HUES64 (cell line): ENCODE data around the gene DNAJB11. TPM values are rescaled to one million over a fixed set of nuclear protein-coding genes. Genes with fewer than 3 reads are reported as not detected.
A peak's percentile ranks its signal among the peaks of the same experiment; 100 is the strongest.
"Not testable (repeated sequence)": the region's sequence is repeated elsewhere in the genome, so short reads cannot be mapped to it uniquely, and the experiment has no call there.

ENCODE experiments used
- H3K27ac ChIP-seq: 2 replicates; pipeline ENCODE4 v1.7.0; 2013; ENCODE audit warnings: low read depth, low read length, inconsistent platforms
- H3K27me3 ChIP-seq: 2 replicates; pipeline ENCODE4 v1.6.1; 2013; ENCODE audit warnings: mild to moderate bottlenecking, low read length; ENCODE audit not compliant: insufficient read depth
- H3K36me3 ChIP-seq: 2 replicates; pipeline ENCODE4 v1.6.1; 2013; ENCODE audit warnings: mild to moderate bottlenecking, low read length; ENCODE audit not compliant: insufficient read depth
- H3K4me1 ChIP-seq: 2 replicates; pipeline ENCODE4 v1.6.1; 2013; ENCODE audit warnings: mild to moderate bottlenecking, low read length, moderate library complexity; ENCODE audit not compliant: insufficient read depth
- H3K4me3 ChIP-seq: 2 replicates; pipeline ENCODE4 v1.5.1; 2013; ENCODE audit warnings: mild to moderate bottlenecking, low read length, moderate library complexity
- H3K9ac ChIP-seq: 2 replicates; pipeline ENCODE4 v1.6.1; 2013; ENCODE audit warnings: mild to moderate bottlenecking, low read depth, low read length
- H3K9me3 ChIP-seq: 2 replicates; pipeline ENCODE4 v1.6.1; 2013; ENCODE audit warnings: low read depth, low read length; ENCODE audit not compliant: insufficient read depth
- WGBS: fragments of 150-250, 120-280 bp; methylation state at CpG from one replicate; pipeline ENCODE4 v1.1.7; 2013; ENCODE audit warnings: missing lambda C conversion rate; 5-methylcytosine and 5-hydroxymethylcytosine counted together
- polyA plus RNA-seq, 2 experiments: library from polyadenylated mRNA; stranded (reverse); fragments of 50-300 nt; gene quantifications; one replicate each; pipeline ENCODE4 v1.2.3, GENCODE V29; 2013

DNAJB11 gene
- 74.8 TPM for polyA plus RNA-seq (2013, experiment 1 of 2)
- polyA plus RNA-seq (2013, experiment 2 of 2), result 66.3 TPM

DNA sequence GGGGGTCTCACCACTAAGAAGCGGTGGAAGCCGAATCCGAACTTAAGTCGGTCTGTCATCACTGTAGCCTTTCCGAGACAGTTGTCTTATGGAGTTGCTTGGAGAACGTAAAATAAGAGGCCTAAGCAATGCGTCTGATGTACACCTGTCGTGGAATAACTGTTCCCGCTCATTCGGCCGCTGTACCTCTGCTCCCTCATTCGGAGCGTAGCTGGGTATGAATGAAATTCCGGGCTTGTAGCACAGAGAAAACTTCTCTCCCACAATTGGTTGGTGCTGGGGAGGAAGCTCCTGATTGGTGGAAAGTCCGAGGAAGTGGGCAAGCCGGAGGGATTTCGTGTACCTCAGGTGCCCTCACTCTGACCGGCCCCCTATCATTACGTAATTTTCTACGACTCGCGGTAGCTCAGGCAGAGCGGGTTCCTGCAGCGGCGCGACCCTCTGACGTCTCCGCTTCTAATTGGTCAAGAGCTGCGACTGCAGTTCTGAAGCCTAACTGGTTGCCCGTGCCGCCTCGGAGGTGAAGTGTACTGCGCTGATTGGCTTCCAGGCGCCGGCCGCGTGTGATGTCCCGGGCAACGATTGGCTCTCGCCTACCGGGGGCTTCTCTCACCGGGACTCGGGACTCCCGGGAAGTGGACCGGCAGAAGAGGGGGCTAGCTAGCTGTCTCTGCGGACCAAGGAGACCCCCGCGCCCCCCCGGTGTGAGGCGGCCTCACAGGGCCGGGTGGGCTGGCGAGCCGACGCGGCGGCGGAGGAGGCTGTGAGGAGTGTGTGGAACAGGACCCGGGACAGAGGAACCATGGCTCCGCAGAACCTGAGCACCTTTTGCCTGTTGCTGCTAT lies at the start of gene DNAJB11:
Gene DNAJB11 (plus strand): TSS at position 625 of the 845 bp plus-strand sequence. CDS start 178 bp downstream, at position 803.
- under 1% methylated on average over 59 of the region's 59 CpGs for WGBS
- H3K9me3 ChIP-seq, result no peaks in the 10 kb centered on the region
- peak within 1 kb of the TSS; percentile 90 for H3K4me3 ChIP-seq
- no peaks in the 10 kb centered on the region for H3K27me3 ChIP-seq
- H3K4me1 ChIP-seq, result 0 out of 2 replicates have a peak, but pooled peaks cover 13% of the 10 kb centered on the region
- H3K36me3 ChIP-seq, result peaks cover 33% of the 10 kb centered on the region
- H3K27ac ChIP-seq, result peak within 1 kb of the TSS; percentile 76
- peak within 1 kb of the TSS; percentile 95 for H3K9ac ChIP-seq

DNA sequence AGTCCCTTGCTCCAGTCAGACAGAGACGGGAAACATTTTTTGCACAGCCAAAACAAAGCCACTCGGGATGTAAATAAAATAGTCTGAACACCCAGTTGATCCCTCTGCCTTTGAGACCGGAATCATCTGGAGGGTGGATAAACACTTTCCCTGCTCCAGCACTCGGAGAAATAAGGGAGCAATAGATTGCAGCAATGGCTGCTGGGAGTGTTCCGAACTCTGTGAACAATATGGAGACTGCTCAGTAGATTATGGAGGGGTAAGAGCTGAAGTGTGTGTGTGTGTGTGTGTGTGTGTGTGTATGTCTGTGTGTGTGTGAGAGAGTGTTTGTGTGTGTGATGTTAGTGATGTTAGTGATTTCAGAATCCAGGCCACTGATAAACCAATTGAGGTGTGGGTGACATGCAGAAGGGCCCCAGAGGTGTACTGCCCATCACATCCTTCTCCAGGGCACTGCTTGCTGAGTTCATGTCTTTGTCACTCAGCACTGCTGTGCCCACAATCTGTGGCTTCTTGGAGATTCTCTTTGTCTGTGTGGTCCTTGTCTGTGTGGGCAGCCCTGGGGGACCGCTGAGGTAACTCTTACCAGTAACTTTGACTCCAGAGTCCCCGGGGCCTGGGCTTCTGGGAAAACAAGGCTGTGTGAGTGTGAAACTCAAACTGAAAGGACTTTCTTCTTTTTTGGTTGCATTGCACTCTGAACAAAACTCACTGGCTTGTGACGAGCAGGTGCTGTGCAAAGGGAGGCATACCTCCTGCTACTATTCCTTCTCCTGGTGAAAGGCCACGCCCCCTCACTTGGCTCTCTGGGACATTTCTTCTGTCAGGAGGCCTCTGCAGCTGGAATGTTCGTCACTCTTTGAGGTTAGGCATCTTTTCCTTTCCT lies 49.3 kb upstream of the DNAJB11 start:
- WGBS, result 90% methylated on average over 10 of the region's 10 CpGs
- Histone ChIP-seq H3K9me3 (no peaks in the 10 kb centered on the region), H3K4me3 (no peak overlapping the region), H3K27me3 (no peaks in the 10 kb centered on the region), H3K27ac (no peak overlapping the region), H3K36me3 (no peaks in the 10 kb centered on the region), H3K4me1 (no peaks in the 10 kb centered on the region), H3K9ac (no peak overlapping the region)

DNA sequence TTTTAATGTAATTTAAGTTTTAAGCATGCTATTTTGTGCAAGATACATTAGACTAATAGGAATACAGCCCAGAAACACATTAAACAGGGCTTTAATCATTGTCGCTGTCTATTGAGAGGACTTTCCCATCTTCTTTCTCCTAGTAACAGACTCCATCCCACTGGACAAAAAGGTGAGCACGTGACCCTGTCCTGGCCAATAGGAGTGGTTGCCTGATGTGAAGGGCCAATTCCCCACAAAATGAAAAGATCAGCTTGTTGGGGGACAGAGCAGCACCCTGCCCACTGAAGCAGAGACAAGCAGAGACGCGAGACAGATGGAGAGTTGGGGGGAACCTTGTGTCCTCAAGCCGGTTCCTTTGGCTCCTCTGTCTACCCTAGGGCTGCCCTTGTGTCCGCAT lies 47.5 kb upstream of the DNAJB11 start:
- no peak overlapping the region for H3K4me3 ChIP-seq
- H3K27ac ChIP-seq, result no peak overlapping the region
- no peaks in the 10 kb centered on the region for H3K4me1 ChIP-seq
- H3K27me3 ChIP-seq, result no peaks in the 10 kb centered on the region
- no peaks in the 10 kb centered on the region for H3K36me3 ChIP-seq
- H3K9ac ChIP-seq, result no peak overlapping the region
- WGBS, result 97% methylated on average over 6 of the region's 6 CpGs
- no peaks in the 10 kb centered on the region for H3K9me3 ChIP-seq

DNA sequence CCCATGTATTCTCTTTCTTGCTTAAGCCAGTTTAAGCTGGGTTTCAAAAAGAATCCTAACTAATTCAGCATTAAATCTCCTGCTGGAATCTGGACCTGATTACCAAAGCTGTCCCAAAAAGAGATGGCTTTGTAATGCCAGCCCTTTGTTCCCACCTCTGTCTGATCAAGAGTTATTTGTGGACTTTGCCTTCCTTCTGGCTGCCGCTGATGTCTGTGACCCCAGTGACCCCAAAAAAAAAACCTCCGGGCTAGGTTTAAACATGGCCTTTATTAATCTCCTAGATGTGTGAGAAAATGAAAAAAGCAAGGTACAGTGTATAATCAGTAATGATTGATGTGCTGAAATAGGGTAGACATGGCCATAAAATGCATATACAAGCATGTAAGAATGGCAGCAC lies 47.1 kb upstream of the DNAJB11 start:
- H3K9ac ChIP-seq, result no peak overlapping the region
- H3K36me3 ChIP-seq, result no peaks in the 10 kb centered on the region
- WGBS, result 90% methylated on average over 2 of the region's 2 CpGs
- no peaks in the 10 kb centered on the region for H3K27me3 ChIP-seq
- no peaks in the 10 kb centered on the region for H3K9me3 ChIP-seq
- no peaks in the 10 kb centered on the region for H3K4me1 ChIP-seq
- H3K4me3 ChIP-seq, result no peak overlapping the region
- H3K27ac ChIP-seq, result no peak overlapping the region

DNA sequence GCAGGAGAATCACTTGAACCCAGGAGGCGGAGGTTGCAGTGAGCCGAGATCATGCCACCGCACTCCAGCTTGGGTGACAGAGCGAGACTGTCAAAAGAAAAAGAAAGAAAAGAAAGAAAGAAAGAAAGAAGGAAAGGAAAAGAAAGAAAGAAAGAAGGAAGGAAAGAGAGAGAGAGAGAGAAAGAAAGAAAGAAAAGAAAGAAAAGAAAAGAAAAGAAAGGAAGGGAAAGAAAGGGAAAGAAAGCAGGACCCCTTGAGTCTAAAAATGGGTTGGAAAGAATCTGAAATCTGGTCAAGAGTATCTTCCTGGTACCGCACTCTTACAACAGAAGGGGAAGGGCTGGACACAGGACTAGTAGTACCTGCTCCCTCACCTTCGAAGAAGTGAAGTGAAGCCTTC lies 45.9 kb upstream of the DNAJB11 start:
- Histone ChIP-seq H3K27me3 (no peaks in the 10 kb centered on the region), H3K36me3 (no peaks in the 10 kb centered on the region), H3K9ac (no peak overlapping the region), H3K4me1 (no peaks in the 10 kb centered on the region), H3K9me3 (no peaks in the 10 kb centered on the region), H3K4me3 (no peak overlapping the region), H3K27ac (no peak overlapping the region)
- 94% methylated on average over 6 of the region's 6 CpGs for WGBS

DNA sequence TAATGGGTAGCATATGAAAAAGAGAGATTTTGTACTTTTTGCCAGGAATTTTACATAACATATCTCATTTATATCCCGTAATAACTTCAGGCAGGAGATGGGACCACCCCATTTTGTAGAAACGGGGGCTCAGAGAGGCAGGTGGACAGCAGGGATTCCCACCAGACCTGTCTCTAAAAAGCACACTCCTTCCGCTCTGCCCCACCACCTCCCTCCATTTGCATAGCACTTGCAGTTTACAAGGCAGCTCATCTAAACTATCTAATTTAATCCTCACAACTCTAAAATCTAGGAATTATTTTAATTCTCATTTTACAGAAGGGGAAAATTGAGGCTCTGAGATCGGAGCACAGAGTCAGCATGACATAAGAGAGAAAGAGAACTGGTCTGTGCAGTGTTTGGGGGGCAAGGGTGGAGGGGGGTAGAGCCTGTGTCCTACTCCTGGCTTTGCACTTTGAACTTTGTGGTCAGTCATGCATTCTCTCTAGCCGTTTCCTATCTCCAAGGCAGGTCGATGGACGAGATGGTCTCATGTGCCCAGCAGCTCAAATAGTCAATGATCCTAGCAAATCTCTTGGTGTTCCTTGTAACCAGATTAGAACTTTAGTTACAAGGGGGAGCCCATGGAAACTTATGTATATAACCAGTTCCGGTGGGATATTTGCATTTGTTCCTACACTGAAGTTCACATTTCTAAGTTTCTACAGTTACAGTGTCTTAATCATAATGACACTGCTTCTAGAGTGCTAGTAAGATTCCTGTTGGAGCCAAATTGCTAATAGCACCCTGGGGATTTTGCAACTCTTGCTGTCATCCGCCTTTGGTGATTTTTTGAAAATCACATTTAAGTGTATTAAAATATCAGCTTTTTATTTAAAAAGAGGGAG lies 44.9 kb upstream of the DNAJB11 start:
- Histone ChIP-seq H3K4me3 (no peak overlapping the region), H3K27ac (no peak overlapping the region), H3K9me3 (no peaks in the 10 kb centered on the region), H3K4me1 (peaks cover 4% of the 10 kb centered on the region), H3K9ac (no peak overlapping the region), H3K27me3 (no peaks in the 10 kb centered on the region), H3K36me3 (no peaks in the 10 kb centered on the region)
- 83% methylated on average over 8 of the region's 9 CpGs for whole genome bisulfite sequencing

DNA sequence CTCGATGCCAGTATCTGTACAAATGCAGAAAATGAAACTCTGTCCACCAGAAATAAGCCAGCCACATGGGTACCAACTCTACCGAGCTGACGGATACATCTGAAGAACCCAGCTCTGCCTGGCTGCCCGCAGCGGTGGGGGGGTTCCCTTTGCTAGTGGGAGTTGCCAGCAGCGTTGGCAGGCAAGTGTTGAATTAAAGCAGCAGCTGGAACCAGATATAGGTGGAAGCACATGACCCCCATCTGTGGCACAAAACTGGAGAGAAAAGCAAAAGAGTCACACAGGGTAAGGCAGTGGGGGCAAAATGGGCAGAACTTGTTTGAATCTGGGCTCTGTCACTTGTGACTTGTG lies 44.3 kb upstream of the DNAJB11 start:
- WGBS, result 94% methylated on average over 6 of the region's 6 CpGs
- peaks cover 9% of the 10 kb centered on the region for H3K4me1 ChIP-seq

DNA sequence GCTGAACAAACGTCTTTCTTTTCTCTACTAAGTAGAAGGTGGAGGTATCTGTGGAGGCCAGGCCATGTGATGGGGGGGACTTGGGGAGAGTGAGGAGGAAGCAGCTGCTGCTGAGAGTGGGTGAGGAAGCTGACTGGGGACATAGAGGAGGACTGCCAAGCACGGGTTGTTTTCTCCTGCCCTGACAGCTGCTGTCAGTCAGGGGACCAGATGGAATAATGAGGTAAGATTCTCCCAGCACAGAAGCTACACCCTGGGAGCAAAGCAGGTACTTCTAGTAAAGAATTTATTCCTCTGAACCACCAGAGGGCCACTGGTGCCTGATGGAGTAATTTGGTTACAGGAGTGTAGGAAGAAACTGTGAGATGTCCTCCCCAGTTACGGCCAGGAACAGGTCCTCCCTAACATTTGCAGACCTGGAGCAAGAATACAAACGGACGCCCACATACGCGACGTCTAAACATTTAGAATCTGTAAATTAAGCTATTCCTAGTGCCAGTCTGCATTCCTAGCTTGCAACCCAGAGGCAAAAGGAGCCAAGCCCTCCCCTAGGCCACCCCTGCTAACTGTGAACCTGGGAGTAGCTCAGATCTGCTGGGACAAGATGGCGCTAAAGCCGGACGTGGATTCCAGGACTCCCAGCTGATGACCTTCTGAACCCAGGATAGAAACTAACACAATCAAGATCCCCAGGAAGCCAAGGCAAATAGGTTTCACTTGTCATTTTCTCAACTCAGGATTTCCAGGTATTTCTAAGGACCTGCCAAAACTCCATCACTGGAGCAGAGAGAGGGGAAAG lies 41.1 kb upstream of the DNAJB11 start:
- WGBS, result 89% methylated on average over 11 of the region's 11 CpGs
- H3K27ac ChIP-seq, result no peak overlapping the region

More for the DNA sequence above, 44.3 kb upstream of the DNAJB11 start:
- Histone ChIP-seq H3K27ac (no peak overlapping the region), H3K27me3 (no peaks in the 10 kb centered on the region), H3K9me3 (no peaks in the 10 kb centered on the region), H3K36me3 (no peaks in the 10 kb centered on the region), H3K4me3 (no peak overlapping the region), H3K9ac (no peak overlapping the region)

DNA sequence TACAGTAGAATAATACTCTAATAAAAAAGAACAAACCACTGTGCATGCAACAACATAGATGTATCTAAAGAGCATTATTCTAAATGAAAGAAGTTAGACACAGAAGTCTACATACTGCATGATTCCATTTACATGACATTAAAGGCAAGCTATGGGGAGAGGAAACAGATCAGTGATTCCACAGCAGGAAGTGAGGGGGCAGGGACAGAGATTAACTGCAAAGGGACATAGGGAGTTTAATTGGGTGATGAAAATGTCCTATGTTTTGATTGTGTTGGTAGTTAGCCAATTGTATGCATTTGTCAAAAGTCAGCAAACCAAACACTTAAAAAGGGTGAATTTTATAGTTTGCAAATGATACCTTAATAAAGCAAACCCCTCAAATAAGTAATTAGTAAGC lies 40.1 kb upstream of the DNAJB11 start:
- no peak overlapping the region for H3K4me3 ChIP-seq
- H3K27me3 ChIP-seq, result no peaks in the 10 kb centered on the region
- no peak overlapping the region for H3K27ac ChIP-seq
- peaks cover 13% of the 10 kb centered on the region for H3K4me1 ChIP-seq
- H3K9ac ChIP-seq, result no peak overlapping the region
- H3K9me3 ChIP-seq, result no peaks in the 10 kb centered on the region
- H3K36me3 ChIP-seq, result no peaks in the 10 kb centered on the region

More for the DNA sequence above, 41.1 kb upstream of the DNAJB11 start:
- Histone ChIP-seq H3K9ac (no peak overlapping the region), H3K4me1 (peaks cover 13% of the 10 kb centered on the region), H3K4me3 (no peak overlapping the region), H3K36me3 (no peaks in the 10 kb centered on the region), H3K27me3 (no peaks in the 10 kb centered on the region), H3K9me3 (no peaks in the 10 kb centered on the region)

DNA sequence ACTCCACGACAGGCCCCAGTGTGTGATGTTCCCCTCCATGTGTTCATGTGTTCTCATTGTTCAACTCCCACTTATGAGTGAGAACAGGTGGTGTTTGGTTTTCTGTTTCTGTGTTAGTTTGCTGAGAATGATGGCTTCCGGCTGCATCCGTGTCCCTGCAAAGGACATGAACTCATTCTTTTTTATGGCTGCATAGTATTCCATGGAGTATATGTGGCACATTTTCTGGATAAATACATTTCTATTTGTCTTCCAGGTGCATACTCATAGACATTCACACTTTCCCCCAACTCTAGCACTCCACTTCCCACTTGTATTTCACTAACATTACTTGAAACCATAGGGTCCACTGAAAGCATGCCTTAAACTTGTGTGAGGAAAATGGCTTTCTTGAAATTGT lies 38.8 kb upstream of the DNAJB11 start:
- not testable (repeated sequence) for H3K27me3 ChIP-seq, H3K27ac ChIP-seq, H3K4me3 ChIP-seq, H3K9me3 ChIP-seq, H3K36me3 ChIP-seq, H3K9ac ChIP-seq
- peaks cover 13% of the 10 kb centered on the region for H3K4me1 ChIP-seq
- 87% methylated on average over 3 of the region's 3 CpGs for WGBS
